Fibroblast of skin of left biceps (primary cell): ENCODE results near the gene SNX5.

Source experiments
- DNase-seq, 2 experiments: peaks; one replicate each; pipeline ENCODE4 v3.0.0-alpha.2; 2013; ENCODE audit warnings: low read depth in 2 of 2

Gene SNX5

DNA sequence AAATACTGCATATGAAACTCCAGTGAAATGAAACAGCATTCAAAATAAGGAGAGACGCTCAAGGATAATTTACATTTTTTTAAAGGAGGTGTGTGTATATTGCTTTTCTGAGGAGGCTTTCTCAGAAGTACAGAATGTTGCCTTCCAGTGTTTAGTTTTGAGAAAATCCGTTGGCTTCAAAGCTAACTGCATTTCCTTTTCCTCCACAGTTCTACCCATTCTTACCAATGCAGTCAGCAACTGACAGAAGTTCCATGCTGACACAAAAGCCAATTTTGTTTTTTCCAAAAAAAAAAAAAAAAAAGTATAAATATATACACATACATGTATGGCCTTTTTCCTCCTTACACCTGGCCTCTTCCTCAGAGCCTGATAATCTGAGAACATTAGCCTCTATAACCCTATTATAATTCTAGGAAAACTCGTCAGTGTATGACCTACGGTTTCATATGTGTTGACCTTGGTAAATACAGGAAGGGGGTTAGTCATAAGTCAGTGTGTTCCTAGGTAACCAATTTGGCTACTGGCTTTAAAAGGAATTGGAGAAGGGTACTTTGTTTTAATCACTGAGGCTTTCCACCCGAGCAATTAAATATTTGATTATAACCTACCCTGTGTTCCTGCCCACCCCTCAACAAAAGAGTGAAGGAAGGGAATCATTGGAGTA, 24.4 kb upstream of the SNX5 start:
- DNase-seq, result no peak

GRCh38 chr20:17992224-17992637, 23.6 kb upstream of the SNX5 start:
- DNase-seq, result no peak

GRCh38 chr20:17990278-17990972, 21.8 kb upstream of the SNX5 start:
- no peak for DNase-seq

DNA sequence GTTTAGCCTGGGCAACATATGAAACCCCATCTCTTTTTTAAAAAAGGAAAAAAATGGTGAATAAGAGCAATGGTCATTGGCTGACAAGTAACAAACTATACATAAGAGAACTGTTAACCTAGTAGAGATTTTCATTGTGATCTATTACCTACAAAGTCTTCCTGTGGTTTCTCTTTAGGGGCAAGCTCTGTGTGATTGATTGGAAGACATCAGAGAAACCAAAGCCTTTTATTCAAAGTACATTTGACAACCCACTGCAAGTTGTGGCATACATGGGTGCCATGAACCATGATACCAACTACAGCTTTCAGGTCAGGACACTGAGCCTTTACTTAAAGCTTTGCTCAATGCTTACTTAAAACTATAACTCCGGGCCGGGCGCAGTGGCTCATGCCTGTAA, 19.4 kb upstream of the SNX5 start:
- DNase-seq, result no peak

GRCh38 chr20:17985388-17986018, 16.9 kb upstream of the SNX5 start:
- DNase-seq, result no peak

GRCh38 chr20:17976305-17976704, 7.7 kb upstream of the SNX5 start:
- no peak for DNase-seq

DNA sequence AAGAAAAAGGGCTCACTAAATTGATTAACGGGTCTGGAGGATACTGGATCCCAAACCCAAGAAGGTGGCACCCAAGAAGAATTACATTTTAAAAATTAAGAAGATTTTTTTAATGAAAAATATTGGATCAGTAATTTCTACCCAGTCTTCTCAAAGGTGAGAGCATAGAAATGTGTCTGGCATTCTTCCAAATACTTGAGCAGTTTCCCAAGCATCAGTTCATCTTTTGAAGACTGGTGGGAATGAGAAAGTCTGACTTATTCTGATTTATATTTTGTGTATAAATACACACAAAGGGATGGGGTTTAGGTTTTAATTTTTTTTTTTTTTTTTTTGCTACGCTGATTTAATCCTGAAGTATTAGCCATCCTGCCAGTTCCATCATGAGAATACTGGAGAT, 3.5 kb upstream of the SNX5 start:
- no peak for DNase-seq

GRCh38 chr20:17971300-17972013, 2.9 kb upstream of the SNX5 start:
- peak; percentile 50 to 65 for DNase-seq

GRCh38 chr20:17969884-17970409, 1.4 kb upstream of the SNX5 start:
- DNase-seq, result no peak

DNA sequence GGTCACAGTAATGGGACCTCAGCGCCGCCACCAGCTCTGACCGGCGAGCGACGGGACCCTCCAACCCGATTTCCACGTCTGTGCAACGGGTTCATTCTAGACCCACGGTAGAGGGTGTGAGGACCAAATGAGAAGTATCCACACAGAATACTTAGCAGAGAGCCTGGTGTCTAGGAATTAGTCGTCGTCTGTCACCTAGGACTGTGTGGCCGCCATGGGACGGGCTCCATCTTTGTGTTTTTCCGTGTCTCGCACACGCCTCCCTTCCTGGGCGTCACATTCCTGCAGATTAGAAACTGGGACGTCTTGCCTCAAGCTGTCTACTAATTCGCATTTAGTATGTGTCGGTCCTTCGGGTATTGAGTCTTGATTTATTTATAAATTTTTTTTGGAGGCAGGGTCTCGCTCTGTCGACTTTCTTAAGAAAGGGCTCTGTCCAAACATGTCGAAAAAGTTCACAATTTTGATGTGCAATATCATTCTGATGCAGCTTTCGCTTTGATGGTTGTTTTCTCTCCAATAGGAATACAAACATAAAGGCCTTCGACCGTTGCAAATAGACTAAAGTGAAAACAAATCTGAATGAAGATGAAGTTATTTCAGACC, 787 bp upstream of the SNX5 start:
- DNase-seq, result no peak

DNA sequence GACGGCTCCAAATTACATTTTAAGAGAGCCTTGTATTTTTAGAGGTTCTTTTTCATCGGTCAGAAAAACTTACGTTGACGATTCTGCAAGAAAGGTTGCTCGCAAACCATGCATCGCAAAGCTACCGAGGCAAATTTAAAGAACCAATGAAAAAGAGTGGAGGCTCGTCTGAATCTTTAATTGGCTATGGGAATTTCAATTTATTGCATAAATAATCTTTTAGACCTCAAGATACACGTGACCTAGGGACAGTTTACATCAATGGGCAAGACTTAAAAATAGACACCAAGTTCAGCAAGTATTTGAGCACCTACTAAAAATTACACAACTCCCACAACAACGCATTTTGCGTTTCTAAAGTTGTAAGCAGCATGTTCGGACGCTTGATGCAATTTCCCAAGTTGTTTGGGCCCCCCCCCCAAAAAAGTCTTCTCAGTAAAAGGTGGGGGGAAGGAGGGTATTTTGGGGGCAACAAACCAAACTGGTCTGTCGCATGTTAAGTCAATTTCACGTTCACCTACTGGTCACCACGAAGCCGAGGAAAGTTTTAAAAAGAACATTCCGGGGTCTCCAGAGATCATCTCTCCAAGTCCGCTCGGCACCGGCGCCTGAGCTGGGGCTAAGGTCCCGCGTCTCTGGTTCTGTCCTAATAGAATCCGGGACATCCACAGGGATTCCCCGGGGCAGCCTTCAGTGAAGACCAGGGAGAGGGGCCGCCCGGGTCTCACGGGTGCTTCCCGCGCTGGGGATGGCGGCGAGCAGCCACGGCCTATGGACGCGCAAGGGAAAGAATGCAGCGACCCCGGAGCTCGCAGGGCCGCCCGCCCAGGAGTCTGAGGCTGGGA, 851 bp downstream of the SNX5 start:
- DNase-seq, result no peak

DNA sequence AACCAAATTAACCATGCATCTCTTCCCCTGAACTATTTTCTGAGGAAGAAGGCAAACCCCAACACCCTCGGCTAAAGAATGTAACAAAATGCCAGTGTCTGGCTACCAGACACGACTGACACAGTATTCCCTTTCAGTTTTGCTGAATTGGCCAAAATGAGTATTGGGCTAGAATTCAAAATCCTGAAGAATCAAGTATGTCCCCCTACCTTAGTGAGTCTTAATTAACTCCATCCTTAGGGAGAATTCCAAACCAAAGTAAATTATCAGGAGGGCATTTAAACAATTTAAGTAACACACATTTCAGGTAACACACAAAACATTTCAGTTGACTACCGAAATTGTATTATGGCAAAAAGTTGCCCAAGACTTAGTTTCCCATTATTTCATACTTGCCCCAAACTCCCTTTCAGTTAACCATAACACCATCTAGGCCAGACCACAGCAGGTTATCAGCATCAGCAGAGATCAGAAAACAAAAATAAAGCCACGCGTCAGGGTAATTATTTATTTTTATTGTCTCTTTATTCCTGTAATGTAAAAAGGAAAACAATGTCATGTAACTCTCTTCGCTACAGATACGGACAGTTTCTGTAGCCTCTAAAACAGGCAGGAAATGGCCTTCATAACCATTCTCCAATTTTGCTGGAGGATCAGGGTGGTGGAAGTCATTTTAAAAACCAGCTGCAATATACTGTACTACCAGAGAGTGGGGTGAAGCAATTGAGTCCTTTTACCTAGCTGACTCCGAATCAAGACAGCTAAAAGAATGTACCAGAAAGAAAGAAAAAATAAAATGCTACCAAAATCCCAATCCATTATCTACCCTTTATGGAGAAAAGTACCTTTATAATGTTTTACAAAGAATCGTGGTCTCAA, 1.9 kb downstream of the SNX5 start:
- DNase-seq, result no peak

GRCh38 chr20:17965042-17965697, 3.4 kb downstream of the SNX5 start:
- no peak for DNase-seq

- no peak for DNase-seq
Observed at GRCh38 chr20:17964632-17965031, 4.0 kb downstream of the SNX5 start.

DNA sequence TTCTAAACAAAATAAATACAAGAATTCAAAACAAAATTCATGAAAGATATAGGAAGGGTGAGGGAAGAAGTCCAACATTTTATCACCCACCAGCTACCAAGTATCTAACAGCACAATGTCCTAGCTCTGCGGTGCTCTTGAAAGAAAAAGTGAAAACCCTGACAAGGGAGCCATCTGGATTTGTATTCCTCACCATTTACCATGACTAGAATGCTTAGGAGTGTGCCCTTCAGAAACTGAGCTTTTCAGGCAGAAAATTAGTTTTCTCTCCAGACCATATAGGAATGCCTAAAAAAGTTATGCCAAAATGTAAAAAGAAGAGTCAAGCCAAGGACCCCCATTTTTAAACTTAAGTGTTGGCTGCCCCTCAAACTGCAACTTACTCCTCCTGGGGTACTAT, 4.5 kb downstream of the SNX5 start:
- DNase-seq, result no peak

DNA sequence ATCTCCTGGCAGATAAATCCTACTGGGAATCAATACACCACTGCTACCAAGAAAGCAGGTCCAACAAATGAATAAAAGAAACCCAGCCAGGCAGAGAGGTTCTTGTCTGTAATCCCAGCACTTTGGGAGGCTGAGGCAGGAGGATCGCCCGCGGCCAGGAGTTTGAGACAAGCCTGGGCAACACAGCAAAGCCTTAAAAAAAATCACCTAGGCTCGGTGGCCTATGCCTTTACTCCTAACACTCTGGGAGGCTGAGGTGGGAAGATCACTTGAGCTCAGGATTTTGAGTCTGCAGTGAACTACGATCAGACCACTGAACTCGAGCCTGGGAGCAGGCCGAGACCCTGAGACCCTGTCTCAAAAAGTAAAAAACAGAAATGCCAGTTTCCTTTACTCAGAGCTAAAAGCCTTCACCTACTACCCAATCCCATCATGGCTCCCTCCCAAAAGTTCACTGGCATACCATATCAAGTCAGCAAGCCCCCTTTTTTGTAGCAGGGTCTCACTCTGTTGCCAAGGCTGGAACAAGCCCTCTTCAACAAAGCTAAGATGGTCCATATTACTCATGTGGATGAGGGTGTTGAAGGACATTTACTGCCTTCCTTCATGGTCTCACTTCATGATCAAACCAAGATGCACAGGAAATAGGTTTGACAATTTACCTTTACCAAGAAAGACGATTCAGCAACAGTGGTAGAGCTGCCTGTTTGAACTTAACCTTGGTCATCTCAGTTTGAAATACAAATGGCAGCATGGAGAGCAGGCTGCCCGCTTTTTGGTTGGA, 5.3 kb downstream of the SNX5 start:
- no peak for DNase-seq

GRCh38 chr20:17961587-17961940, 7.0 kb downstream of the SNX5 start:
- DNase-seq, result no peak

GRCh38 chr20:17960927-17961586, 7.5 kb downstream of the SNX5 start:
- no peak for DNase-seq
